GM18870 (cell line): Measurements from ENCODE around the gene ACVR1C.

Source experiments
- ATAC-seq: cut with Tn5 transposase; IDR thresholded peaks from one replicate; pipeline ENCODE4 v1.9.1; 2021; ENCODE audit warnings: moderate library complexity; ENCODE audit not compliant: unreplicated experiment

The ACVR1C gene

GRCh38 chr2:157628477-157629415 lies at the start of gene ACVR1C:
ACVR1C (minus strand) TSS chr2:157628864; CDS start chr2:157628644, 220 bp downstream.
- peak; percentile 72 for ATAC-seq

DNA sequence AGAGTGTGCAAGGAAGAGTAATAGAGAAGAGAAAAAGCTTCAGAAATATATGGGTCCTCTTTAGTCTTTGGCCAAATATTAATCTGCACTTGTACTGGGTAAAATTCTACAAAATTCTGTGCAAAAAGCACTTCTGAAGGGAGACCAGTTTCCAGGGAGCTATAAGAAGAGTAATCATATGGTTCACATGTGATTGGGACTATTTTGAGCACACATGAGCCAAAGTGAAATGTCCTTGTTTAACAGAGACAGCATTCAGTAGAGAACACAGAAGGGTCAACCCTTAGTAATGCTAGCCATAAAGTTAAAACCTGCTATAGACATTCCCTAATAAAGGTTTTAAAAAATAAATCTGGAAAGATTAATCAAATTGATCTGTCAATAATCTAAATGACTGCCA lies 49.3 kb upstream of the ACVR1C start:
- no peak for ATAC-seq

DNA sequence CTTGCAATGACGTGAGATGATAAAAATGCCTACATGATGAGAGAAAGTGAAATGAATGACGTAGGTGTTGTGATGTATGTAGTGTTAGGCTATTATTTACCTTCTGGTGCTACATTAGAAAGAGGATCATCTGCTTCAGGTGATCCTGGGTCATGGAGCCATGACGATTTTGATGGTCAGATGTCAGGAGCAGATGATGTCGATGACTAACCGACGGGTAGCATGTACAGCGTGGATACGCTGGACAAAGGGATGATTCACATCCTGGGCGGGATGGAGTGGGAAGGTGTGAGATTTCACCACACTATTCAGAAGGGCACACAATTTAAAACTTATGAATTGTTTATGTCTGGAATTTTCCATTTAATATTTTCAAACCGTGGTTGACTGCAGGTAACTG lies 43.5 kb upstream of the ACVR1C start:
- ATAC-seq = no peak

- ATAC-seq = no peak
Observed at GRCh38 chr2:157662401-157662800, 33.7 kb upstream of the ACVR1C start.

DNA sequence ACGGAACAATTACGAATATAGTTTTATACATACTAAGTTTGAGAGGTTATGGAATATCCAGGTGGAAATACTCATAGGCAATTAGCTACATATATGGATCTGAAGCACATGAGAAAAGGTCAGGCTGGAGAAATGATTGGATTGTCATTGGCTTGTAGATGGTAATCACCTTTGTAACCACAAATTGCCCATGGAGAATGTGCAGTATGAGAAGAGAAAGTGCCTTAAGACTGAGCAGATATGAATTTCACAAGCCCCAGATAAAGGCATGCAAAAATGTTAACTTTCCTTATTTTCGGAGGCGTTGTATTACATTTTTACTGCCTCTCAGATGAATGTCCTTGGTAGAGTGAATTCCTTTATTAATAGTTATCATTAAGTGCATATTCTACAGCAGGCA lies 33.1 kb upstream of the ACVR1C start:
- no peak for ATAC-seq

DNA sequence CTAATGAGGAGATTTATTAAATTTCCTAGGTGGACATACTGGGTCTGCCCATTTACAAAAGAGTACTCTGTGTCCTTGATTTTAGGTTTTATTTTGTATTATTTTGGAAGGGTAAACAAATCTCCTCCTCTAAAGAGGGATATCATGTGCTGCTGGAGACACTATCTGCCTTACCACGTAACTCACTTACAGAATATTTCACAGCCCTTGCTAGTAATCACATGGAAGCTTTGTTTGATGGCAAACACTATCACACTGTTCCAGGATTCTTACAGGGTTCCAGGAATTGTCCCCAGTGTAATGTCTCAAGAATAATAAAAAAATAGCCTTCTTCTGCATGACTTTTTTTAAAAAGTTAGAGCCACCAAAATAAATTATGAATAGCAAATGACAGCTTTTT lies 29.2 kb upstream of the ACVR1C start:
- ATAC-seq = no peak

- ATAC-seq = no peak
Observed at GRCh38 chr2:157657101-157657500, 28.4 kb upstream of the ACVR1C start.

GRCh38 chr2:157644776-157645175 lies 16.1 kb upstream of the ACVR1C start:
- ATAC-seq = no peak

GRCh38 chr2:157631861-157632260 lies 3.2 kb upstream of the ACVR1C start:
- ATAC-seq = no peak

DNA sequence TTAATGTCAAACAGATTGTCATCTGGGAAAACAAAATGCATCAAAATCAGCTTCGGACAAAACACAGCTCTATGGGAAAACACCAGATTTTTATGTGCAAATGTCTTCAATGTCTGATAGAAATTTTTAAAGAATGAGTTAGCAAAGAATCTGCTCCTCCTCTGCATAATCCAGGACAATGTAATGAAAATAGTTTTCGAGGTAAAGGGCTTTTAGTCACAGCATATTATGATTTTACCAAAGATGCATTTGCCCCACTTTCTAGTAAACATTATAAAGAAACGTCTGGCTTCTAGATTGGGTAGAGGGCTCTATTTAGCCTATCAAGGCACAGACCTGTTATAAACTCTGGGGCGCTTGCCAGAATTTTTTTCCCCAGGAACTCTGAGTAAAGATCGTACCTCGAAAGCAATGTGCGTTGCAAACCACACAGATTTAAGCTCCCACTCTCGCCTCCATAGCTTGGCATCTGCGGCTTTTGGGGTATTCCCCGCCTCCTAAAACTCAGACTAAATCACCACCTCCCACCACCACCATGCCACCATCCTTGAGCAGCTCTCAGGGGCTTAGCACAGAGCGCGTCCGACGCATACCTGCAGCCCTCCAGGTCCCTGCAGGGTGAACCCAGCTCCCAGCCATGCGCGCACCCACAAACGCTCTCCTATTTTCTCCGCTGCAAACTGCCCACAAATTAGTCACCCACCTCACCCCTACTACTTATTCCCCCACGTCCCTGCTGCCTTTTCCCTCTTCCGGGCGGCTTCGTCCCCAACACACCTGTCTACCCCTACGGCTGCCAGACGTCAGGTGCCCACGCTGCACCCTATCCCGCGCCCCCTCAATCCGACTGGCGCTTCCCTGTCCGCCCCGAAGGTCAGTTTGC lies 829 bp downstream of the ACVR1C start:
- no peak for ATAC-seq

- no peak for ATAC-seq
Observed at GRCh38 chr2:157625296-157625695, 3.4 kb downstream of the ACVR1C start.

DNA sequence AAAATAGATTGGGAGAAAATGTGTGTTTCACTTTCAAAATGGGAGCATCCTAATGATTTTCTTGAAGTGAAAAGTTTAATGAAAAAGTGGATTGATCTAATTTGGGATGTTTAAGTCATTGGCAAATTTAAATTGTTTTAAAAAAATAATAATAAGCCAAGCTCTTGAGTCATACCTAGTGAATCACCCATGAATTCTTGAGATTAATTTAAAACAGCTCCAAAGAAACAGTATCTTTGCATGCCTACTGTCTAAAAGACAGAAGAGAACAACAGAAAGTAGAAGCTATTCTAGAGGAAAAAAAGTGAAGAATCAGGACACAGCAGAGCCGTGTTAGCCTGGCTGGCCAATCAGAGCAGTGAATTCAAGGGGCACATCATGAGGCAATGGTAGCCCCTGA lies 7.7 kb downstream of the ACVR1C start:
- no peak for ATAC-seq

- no peak for ATAC-seq
Observed at GRCh38 chr2:157611726-157612125, 16.9 kb downstream of the ACVR1C start.

- ATAC-seq = no peak
Observed at GRCh38 chr2:157611110-157611509, 17.6 kb downstream of the ACVR1C start.

DNA sequence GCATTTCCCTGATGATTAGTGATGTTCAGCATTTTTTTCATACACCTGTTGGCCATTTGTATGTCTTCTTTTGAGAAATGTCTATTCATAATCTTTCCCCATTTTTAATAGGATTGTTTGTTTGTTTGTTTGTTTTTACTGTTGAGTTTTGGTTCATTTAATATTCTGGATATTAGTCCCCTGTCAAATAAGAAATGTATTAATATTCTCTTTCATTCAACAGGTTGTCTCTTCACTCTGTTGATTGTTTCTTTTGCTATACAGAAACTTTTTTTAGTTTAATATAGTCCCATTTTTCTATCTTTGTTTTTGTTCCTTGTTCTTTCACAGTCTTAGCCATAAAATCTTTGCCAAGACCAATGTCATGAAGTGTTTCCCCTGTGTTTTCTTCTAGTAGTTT lies 22.1 kb downstream of the ACVR1C start:
- ATAC-seq = no peak

GRCh38 chr2:157603198-157603597 lies 25.5 kb downstream of the ACVR1C start:
- no peak for ATAC-seq

DNA sequence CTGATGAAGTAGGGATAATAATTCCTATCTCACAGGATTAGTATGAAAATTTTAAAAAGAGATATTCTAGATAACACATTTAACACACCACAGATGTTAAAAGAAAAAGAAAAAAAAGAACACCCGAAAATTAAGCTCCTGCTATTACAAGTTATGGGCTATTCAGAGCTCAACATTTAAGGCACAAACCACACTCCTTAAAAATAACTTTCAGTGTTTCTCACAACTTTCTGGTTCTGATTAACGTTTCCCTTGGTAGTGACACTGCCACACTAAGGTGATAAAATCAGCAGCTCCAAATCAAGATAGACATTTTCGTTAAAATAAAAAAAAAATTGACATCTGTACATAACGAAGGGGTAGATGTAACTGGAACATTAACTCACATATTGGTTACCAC lies 26.9 kb downstream of the ACVR1C start:
- ATAC-seq = no peak

DNA sequence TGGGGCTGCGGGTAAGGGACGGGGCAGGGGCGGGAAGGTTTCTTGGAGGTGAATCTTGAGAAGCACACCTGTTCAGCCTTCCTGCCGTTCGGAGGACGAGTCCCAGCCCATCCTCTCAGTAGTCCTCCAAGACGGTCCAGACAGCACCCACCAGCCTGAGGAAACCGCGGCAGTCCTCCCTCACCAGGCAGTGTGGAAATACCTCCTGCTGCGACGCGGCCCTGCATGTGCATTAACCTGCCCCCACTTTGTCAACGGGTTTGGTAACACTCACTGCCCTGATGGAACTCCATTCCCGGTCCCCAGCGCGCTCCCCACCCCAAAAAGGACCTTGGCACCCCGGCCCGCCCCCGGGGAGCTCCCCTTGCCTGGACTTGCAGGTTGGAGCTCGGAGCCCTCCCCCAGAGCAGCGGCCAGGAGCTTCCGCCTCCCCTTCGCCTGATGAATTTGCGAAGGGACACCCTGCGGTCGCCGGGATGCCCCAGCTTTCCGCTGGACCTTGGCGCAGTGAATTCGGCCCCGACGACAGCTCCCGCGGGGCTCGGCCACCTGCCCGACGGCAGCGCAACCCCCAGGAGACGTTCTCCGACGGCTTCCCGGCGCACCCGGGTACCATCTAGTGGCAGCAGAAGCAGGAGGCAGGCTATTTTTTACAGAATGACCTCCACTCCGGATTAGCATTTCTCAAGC lies 31.5 kb downstream of the ACVR1C start:
- ATAC-seq = no peak

DNA sequence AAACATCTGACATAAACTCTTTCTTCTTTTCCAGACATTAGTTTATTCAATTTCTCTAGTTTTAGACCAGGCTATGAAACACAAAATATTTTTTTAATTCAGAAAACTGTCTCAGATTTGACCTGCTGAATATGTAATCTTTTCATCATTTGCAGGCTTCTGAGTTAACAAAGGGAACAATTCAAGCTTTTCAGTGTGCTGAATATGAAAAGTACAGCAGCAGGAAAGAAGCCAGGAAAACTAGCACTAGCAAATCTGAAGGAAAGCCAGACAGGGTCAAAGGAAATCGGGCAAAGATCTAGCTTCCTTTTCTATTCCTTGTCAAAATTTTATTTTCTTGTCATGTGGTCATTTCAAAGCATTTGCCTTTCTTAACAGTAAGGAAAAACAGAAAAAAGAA lies 35.3 kb downstream of the ACVR1C start:
- ATAC-seq = no peak

GRCh38 chr2:157592948-157593347 lies 35.7 kb downstream of the ACVR1C start:
- ATAC-seq = no peak

DNA sequence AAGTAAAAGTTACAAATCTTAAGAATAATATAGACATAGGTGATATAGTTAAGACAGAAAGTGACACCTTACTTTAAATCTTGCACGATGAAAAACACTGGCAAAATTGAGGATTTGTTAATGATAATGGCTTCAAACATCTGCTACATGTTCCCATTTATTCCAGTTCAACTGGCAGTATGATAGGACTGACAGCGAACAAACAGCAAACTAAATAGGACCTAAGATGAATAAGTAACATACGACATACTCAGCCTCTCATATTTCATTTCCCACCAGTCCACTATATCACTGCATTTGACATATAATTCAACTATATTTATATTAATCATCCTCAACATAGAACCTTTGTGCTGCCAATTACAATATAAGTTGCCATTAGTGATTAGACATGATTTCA lies 36.3 kb downstream of the ACVR1C start:
- no peak for ATAC-seq
